Body of pancreas (tissue), 4 donors: ENCODE results near the gene VMP1.

Source experiments
- CTCF ChIP-seq, 7 experiments: fragments of 450-650 bp in 4 of 7; fragments of 200-600 bp in 3 of 7; sonication (generic) in 3 of 7; IDR thresholded peaks; one replicate each; pipeline ENCODE4 v1.5.1; 2016 to 2019; ENCODE audit warnings: antibody characterized with exemption in 7 of 7
- POLR2A ChIP-seq, 3 donors: fragments of 450-650 bp; IDR thresholded peaks; one replicate each; pipeline ENCODE4 v1.6.1; 2016; ENCODE audit warnings: antibody characterized with exemption in 3 of 3, mild to moderate bottlenecking in 2 of 3

- TF ChIP-seq POLR2A (IDR thresholded peaks at IDR 0.05) (no peak), CTCF (IDR thresholded peaks at IDR 0.05) (no peak)
Observed at GRCh38 chr17:59800530-59800942, 93.1 kb downstream of the VMP1 start.
